SU-DHL-6 (cell line): ENCODE data around the gene RBFA.

ENCODE experiments used
- EZH2phosphoT487 ChIP-seq: fragments of 200-600 bp; sonication (generic), shearing (Covaris generic); conservative IDR thresholded peaks from 2 replicates; pipeline ENCODE4 v1.6.1; 2018; ENCODE audit warnings: mild to moderate bottlenecking, antibody characterized with exemption, low read length, moderate library complexity, mixed read lengths
- TF ChIP-seq, protein P1 (sequence below): fragments of 200-600 bp; sonication (generic); IDR thresholded peaks from one replicate; pipeline ENCODE4 v1.5.1; 2017; ENCODE audit warnings: antibody characterized with exemption, mild to moderate bottlenecking, low read length, moderate library complexity; ENCODE audit not compliant: insufficient read depth, poor library complexity, severe bottlenecking

GRCh38 chr18:79988451-79989194 is 45.6 kb upstream of the RBFA start, which contains the start of gene TXNL4A:
- TF ChIP-seq, protein P1, sequence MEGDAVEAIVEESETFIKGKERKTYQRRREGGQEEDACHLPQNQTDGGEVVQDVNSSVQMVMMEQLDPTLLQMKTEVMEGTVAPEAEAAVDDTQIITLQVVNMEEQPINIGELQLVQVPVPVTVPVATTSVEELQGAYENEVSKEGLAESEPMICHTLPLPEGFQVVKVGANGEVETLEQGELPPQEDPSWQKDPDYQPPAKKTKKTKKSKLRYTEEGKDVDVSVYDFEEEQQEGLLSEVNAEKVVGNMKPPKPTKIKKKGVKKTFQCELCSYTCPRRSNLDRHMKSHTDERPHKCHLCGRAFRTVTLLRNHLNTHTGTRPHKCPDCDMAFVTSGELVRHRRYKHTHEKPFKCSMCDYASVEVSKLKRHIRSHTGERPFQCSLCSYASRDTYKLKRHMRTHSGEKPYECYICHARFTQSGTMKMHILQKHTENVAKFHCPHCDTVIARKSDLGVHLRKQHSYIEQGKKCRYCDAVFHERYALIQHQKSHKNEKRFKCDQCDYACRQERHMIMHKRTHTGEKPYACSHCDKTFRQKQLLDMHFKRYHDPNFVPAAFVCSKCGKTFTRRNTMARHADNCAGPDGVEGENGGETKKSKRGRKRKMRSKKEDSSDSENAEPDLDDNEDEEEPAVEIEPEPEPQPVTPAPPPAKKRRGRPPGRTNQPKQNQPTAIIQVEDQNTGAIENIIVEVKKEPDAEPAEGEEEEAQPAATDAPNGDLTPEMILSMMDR: no peak
- TF ChIP-seq EZH2phosphoT487: no peak
